Parathyroid adenoma (tissue), 2 donors: ENCODE results near the gene KCNQ1.

Experiments
- H2AFZ ChIP-seq: fragments of 300-600 bp; sonication (generic); one replicate; pipeline ENCODE4 v1.7.0; 2017; ENCODE audit warnings: antibody characterized with exemption, mild to moderate bottlenecking
- H3K27ac ChIP-seq: fragments of 300-600 bp; sonication (generic); one replicate; pipeline ENCODE4 v1.7.0; 2017
- H3K27me3 ChIP-seq: fragments of 300-600 bp; sonication (generic); one replicate; pipeline ENCODE4 v1.7.0; 2017; ENCODE audit warnings: low read length; ENCODE audit not compliant: control insufficient read depth, insufficient read depth
- H3K36me3 ChIP-seq: fragments of 300-600 bp; sonication (generic); one replicate; pipeline ENCODE4 v1.7.0; 2017; ENCODE audit warnings: low read length; ENCODE audit not compliant: control insufficient read depth, insufficient read depth
- H3K4me1 ChIP-seq: fragments of 300-600 bp; sonication (generic); one replicate; pipeline ENCODE4 v1.7.0; 2017; ENCODE audit warnings: control low read depth
- H3K4me2 ChIP-seq: fragments of 300-600 bp; sonication (generic); one replicate; pipeline ENCODE4 v1.7.0; 2017; ENCODE audit warnings: low read length
- H3K4me3 ChIP-seq: fragments of 300-600 bp; sonication (generic); one replicate; pipeline ENCODE4 v1.7.0; 2017; ENCODE audit warnings: low read depth, low read length
- H3K79me2 ChIP-seq: fragments of 300-600 bp; sonication (generic); one replicate; pipeline ENCODE4 v1.7.0; 2017; ENCODE audit warnings: control low read depth
- H3K9ac ChIP-seq: fragments of 300-600 bp; sonication (generic); one replicate; pipeline ENCODE4 v1.7.0; 2017; ENCODE audit warnings: mild to moderate bottlenecking
- H3K9me3 ChIP-seq: fragments of 300-600 bp; sonication (generic); one replicate; pipeline ENCODE4 v1.7.0; 2017; ENCODE audit warnings: low read length; ENCODE audit not compliant: control insufficient read depth
- TF ChIP-seq, protein P1 (sequence below): fragments of 300-600 bp; sonication (generic); IDR thresholded peaks from one replicate; pipeline ENCODE4 v1.7.0; 2017; ENCODE audit warnings: antibody characterized with exemption, mild to moderate bottlenecking
- donor health status: primary hyperparathyroidism.

The KCNQ1 gene

DNA sequence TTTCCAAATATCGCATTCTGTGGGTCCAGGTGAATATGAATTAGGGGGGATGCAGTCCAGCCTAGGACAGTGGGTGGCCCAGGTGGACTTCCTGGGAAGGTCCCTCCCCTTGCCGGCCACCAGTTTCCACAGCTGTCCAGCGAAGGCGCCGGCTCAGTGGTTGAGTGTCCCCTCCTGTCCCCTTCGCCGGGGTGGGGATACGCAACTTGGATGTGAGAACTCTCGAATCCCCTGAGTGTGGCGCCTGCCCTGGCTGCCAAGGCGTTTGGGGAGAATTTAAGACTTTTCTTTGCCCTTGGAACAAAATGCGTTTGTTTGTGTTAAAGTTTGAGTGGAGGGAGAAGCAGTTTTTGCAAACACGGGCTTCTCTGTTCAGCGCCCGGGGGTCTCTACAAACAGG, 131.3 kb downstream of the KCNQ1 start:
- no peaks in the 10 kb centered on the region for H3K27me3 ChIP-seq
- H3K36me3 ChIP-seq, result no peaks in the 10 kb centered on the region
- H2AFZ ChIP-seq, result no peak overlapping the region
- TF ChIP-seq, protein P1, sequence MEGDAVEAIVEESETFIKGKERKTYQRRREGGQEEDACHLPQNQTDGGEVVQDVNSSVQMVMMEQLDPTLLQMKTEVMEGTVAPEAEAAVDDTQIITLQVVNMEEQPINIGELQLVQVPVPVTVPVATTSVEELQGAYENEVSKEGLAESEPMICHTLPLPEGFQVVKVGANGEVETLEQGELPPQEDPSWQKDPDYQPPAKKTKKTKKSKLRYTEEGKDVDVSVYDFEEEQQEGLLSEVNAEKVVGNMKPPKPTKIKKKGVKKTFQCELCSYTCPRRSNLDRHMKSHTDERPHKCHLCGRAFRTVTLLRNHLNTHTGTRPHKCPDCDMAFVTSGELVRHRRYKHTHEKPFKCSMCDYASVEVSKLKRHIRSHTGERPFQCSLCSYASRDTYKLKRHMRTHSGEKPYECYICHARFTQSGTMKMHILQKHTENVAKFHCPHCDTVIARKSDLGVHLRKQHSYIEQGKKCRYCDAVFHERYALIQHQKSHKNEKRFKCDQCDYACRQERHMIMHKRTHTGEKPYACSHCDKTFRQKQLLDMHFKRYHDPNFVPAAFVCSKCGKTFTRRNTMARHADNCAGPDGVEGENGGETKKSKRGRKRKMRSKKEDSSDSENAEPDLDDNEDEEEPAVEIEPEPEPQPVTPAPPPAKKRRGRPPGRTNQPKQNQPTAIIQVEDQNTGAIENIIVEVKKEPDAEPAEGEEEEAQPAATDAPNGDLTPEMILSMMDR, result no peak
- H3K4me2 ChIP-seq, result no peak overlapping the region
- H3K9ac ChIP-seq, result no peak overlapping the region
- no peaks in the 10 kb centered on the region for H3K4me1 ChIP-seq
- no peak overlapping the region for H3K4me3 ChIP-seq
- no peaks in the 10 kb centered on the region for H3K79me2 ChIP-seq
- H3K9me3 ChIP-seq, result no peaks in the 10 kb centered on the region
- no peak overlapping the region for H3K27ac ChIP-seq

DNA sequence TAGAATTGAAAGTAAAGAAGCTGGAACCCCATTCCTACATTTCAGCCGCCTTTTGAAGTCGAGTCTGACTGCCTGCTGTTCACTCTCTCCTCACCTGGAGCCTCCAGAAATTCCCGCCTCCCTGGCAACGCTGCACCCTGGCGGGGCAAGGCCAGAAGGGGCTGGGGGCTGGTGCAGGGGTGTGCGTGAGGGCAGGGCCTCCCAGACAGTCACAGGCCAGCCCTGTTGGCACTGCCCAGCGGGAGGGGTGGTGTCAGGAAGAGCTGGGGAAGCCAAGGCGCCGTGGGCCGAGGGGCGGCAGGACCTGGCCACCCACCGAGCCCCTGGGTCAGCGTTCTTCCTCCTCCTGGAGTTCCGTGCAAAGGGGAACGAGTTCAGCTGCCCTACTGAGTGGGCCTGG, 131.7 kb downstream of the KCNQ1 start:
- no peak overlapping the region for H3K4me3 ChIP-seq
- H3K9ac ChIP-seq, result no peak overlapping the region
- no peaks in the 10 kb centered on the region for H3K9me3 ChIP-seq
- TF ChIP-seq, protein P1, result no peak
- no peak overlapping the region for H3K27ac ChIP-seq
- H3K27me3 ChIP-seq, result no peaks in the 10 kb centered on the region
- H3K4me1 ChIP-seq, result no peaks in the 10 kb centered on the region
- no peak overlapping the region for H3K4me2 ChIP-seq
- no peaks in the 10 kb centered on the region for H3K79me2 ChIP-seq
- H2AFZ ChIP-seq, result no peak overlapping the region
- H3K36me3 ChIP-seq, result no peaks in the 10 kb centered on the region

DNA sequence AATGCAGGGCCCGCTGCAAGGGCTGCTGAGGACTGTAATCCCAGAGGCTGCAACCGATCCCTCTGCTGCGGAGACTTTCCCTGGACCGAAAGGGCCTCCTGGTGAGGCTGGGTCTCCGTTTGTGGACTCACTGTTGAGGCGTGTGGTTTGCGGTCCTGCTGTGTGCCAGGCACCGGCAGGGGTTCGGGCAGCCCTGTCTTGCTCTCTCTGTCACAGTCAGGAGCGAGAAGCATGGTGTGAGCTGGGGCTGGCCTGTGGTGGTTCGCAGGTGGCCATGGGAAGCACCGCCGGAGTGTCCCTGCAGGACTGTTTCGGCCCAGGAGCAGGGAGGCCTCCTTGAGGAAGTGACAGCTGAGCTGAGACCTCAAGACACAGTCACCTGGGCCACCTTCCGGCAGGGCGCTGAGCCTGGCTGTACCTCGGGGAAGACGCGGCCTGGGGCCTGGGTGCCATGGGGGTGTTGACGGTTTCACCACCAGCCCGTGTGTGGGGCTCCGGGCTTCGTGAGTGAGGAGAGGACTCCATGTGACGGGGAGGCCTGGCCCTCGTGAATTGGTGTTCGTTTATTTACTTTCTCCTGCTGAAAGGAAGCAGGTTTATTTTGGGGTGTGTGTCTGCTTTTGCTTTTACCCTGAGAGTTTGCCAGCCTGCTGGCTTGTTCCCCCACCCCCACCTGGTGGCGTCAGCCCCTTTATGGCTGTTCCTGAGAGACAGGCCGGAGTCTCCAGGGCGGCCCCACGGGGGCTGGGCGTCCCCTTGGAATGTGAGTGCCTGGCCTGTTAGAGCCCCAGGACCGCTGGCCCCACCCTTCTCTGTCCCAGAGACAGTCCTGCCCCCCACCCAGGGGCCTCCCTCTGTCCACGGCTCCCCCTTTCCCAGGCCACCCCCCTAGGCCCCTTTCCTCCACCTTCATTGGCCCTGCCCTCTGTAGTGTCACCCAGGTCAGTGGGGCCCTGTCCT, 132.5 kb downstream of the KCNQ1 start:
- Histone ChIP-seq H3K9me3 (no peaks in the 10 kb centered on the region), H3K27ac (no peak overlapping the region), H3K79me2 (no peaks in the 10 kb centered on the region), H3K4me1 (no peaks in the 10 kb centered on the region), H3K4me3 (no peak overlapping the region), H3K27me3 (no peaks in the 10 kb centered on the region), H3K4me2 (no peak overlapping the region), H2AFZ (no peak overlapping the region), H3K9ac (no peak overlapping the region), H3K36me3 (no peaks in the 10 kb centered on the region)
- TF ChIP-seq, protein P1, result no peak

DNA sequence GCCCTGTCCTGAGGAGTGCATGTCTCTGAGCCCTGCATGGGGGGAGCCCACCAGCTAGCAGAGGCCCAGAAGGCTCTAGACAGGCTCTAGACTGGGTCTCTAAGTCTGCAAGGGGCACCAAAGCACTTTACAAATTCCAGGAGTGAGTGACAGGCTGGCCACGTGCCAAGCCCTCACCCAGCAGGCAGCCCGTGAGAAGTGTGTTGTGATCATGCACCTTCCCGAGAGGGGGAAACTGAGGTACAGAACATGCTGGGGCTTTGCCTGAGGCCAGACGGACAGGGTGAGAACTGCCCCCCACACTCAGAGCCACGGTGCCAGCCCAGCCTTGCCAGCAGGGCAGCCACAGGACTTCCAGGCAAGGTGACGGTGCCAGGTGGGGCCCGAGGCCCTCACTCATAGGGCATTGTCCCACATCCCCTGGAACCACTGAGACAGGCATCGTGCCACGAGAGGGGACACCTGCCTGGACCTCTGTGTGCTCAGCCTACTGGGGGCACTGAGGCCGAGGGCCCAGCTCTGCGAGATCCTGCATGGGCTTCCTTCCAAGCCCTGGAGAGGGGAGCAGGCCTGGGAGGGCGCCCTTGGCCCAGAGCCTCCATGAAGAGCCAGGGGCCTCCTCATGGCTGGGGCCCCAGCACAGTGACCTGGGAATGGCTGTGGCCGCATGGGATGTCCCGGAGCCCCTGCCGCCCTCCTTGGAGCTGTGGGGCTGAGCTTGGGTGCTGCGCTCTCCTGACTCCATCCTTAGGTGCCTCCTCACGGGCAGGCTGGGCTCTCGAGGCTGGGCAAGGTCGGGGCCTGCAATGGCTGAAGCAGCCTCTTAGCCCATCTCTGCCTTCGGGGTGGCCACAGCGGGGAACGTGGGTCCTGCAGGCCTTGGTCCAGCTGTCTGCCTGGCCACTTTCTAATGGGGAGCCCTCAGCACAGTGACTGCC, 133.5 kb downstream of the KCNQ1 start:
- no peak overlapping the region for H3K27ac ChIP-seq
- H3K9ac ChIP-seq, result no peak overlapping the region

More for the DNA sequence above, 133.5 kb downstream of the KCNQ1 start:
- TF ChIP-seq, protein P1, result no peak
- H3K79me2 ChIP-seq, result no peaks in the 10 kb centered on the region
- H3K27me3 ChIP-seq, result no peaks in the 10 kb centered on the region
- H3K4me3 ChIP-seq, result no peak overlapping the region
- H2AFZ ChIP-seq, result no peak overlapping the region
- H3K9me3 ChIP-seq, result no peaks in the 10 kb centered on the region
- H3K36me3 ChIP-seq, result no peaks in the 10 kb centered on the region
- no peaks in the 10 kb centered on the region for H3K4me1 ChIP-seq
- no peak overlapping the region for H3K4me2 ChIP-seq
